ENCODE measurements around the gene WRAP53.

DNA sequence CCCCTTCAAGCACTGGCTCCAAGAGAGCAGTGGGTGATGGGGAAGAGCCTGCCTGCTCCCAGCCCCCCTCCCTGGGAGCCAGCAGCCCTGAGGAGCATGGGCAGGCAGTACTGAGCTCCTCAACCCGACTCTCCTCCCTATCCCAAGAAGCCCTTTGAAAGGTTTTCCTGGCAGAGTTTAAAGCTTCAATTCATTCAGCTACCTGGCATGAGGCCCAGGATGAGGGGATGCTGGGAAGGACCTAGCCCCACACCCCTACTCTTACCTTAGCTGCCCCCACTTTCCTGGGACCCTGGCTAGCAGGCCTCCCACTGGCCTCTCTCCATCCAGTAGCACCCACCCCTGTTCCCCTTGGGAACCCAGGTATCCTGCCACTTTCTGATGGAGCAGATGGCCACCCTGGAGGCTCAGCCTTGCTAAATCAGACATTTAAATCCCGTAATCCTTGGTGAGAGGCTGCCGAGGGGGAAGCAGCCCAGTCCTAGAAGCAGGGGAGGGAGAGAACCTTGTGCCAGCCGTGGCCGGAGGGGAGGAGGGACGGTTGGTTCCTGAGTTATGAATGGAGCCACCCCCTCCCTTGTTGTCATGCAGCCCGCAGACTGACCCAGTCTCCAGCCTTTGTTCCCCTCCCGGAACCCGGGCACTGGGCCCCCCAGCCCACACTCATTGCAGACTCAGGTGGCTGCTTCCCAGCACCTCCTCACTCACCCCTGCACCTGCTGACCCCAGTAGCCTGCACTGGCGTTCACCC is 20.4 kb upstream of the WRAP53 start:
- no peak for TF ChIP-seq EZH2 (IDR thresholded peaks at IDR 0.05; ENCODE audit: borderline replicate concordance)
- TF ChIP-seq, protein P1, sequence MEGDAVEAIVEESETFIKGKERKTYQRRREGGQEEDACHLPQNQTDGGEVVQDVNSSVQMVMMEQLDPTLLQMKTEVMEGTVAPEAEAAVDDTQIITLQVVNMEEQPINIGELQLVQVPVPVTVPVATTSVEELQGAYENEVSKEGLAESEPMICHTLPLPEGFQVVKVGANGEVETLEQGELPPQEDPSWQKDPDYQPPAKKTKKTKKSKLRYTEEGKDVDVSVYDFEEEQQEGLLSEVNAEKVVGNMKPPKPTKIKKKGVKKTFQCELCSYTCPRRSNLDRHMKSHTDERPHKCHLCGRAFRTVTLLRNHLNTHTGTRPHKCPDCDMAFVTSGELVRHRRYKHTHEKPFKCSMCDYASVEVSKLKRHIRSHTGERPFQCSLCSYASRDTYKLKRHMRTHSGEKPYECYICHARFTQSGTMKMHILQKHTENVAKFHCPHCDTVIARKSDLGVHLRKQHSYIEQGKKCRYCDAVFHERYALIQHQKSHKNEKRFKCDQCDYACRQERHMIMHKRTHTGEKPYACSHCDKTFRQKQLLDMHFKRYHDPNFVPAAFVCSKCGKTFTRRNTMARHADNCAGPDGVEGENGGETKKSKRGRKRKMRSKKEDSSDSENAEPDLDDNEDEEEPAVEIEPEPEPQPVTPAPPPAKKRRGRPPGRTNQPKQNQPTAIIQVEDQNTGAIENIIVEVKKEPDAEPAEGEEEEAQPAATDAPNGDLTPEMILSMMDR (IDR thresholded peaks at IDR 0.05; ENCODE audit: poor library complexity): no peak
- no peak for TF ChIP-seq EZH2phosphoT487 (IDR thresholded peaks at IDR 0.05; ENCODE audit: low read depth, severe bottlenecking, unreplicated experiment)

Data from hepatocyte (in vitro differentiated cells).